Measurements from ENCODE around the gene THEMIS2. TPM values are rescaled to one million over a fixed set of nuclear protein-coding genes. Genes with fewer than 3 reads are reported as not detected.

The THEMIS2 gene
- total RNA-seq (2013; cell fraction: nucleolus; rRNA removed), result 101 and 106 TPM in 2 replicates
- total RNA-seq (2014; rRNA removed) (70.0 and 74.0 TPM in 2 replicates), total RNA-seq (2014; rRNA removed; fragmentation: Illumina TruSeq; extraction: Trizol) (30.6 and 32.5 TPM in 2 replicates), total RNA-seq (2021) (50.5 and 58.7 TPM in 2 replicates), polyA plus RNA-seq (2011; rRNA removed) (65.4 and 114 TPM in 2 replicates), polyA plus RNA-seq (2014; fragmentation: Illumina TruSeq; extraction: Trizol) (28.7 and 33.4 TPM in 2 replicates), polyA plus RNA-seq (2014; fragmentation: Nextera tagmentation; extraction: Ambion mirVana) (10 to 100 TPM in 1 of 2 experiments, 1 to 10 TPM in 1; 9.1 to 12.9 TPM), polyA plus RNA-seq (2014; rRNA removed) (59.5 and 59.7 TPM in 2 replicates), polyA plus RNA-seq (2016; fragmentation: Nextera tagmentation; extraction: Ambion mirVana) (10 to 100 TPM; 37.7 to 38.9 TPM), polyA minus RNA-seq (2011; rRNA and poly(A)+ RNA removed) (85.6 and 142 TPM in 2 replicates), Bru-seq, nascent RNA (percentile 97 among the genes with signal in this experiment), BruChase-seq, experiment 1, labeled RNA remaining after a 6-hour chase (percentile 88 among the genes with signal in this experiment), BruChase-seq, experiment 2, labeled RNA remaining after a 2-hour chase (percentile 94 among the genes with signal in this experiment)
- 36.2 TPM for polyA plus RNA-seq (2011; ENCODE audit: low read depth)
- polyA plus RNA-seq (2011; cell fraction: cytosol; rRNA removed), result 127 and 129 TPM in 2 replicates
- polyA plus RNA-seq (2011; cell fraction: nucleus; rRNA removed), result 250 and 265 TPM in 2 replicates
- 69.2 and 76.2 TPM in 2 replicates for polyA plus RNA-seq (2012)
- 43.2 and 45.7 TPM in 2 replicates for polyA minus RNA-seq (2011; cell fraction: cytosol; rRNA and poly(A)+ RNA removed)
- 68.4 and 93.7 TPM in 2 replicates for polyA minus RNA-seq (2011; cell fraction: nucleus; rRNA and poly(A)+ RNA removed)
- long read RNA-seq, experiment 1, transcript THEMIS2-202 (6 exons, 2,687 nt), result major isoform, 26 of 62 reads
- long read RNA-seq, experiment 1, transcript THEMIS2-204 (4 exons, 1,082 nt), result minor isoform, 5 of 62 reads
- long read RNA-seq, experiment 1, partial matches to known transcripts, result 15 of 62 reads
- long read RNA-seq, experiment 1, other reads (novel, unspliced or antisense), result 13 of 62 reads
- long read RNA-seq, experiment 2, transcript THEMIS2-204 (4 exons, 1,082 nt), result major isoform, 17 of 49 reads
- long read RNA-seq, experiment 2, partial matches to known transcripts, result 20 of 49 reads
- long read RNA-seq, experiment 2, other reads (novel, unspliced or antisense), result 4 of 49 reads

DNA sequence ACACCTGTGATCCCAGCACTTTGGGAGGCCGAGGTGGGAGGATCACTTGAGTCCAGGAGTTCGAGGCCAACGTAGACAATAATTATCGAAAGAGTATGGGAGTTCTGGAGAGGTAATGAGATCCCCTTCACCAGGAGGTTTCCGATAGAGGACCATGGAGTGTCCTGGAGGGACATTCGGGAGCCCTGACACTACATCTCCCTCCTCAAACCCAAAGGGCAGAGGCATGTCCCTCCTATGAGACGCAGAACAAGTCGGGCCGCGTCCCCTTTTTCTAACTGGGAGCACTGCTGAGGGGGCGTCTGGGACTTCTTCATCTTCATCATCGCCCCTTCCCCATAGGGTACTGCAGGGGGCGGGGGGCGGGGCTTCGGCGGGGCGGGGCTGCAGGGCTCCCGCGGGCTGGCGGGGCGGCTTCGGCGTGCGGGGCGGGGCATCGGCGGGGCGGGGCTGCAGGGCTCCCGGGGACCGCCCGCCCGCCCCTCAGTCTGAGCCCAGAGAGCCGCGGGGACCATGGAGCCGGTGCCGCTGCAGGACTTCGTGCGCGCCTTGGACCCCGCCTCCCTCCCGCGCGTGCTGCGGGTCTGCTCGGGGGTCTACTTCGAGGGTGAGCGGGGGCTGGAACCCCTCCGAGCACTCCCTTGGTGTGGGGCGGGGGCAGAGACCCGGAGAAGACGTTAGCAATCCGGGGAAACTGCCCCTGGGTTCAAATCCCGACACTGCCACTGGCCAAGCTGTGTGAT lies at the start of gene THEMIS2:
THEMIS2 (plus strand) TSS at position 486 of the 743 bp plus-strand sequence; CDS start at position 514, 28 bp downstream.
- H3K4me3 ChIP-seq, result peak within 1 kb of the TSS; percentile 90
- H3K9ac ChIP-seq (ENCODE audit: control insufficient read depth, insufficient read depth, low read length), result peak within 1 kb of the TSS; percentile 93
- no peaks in the 10 kb centered on the region for H3K9me3 ChIP-seq (replicated peaks; ENCODE audit: control insufficient read depth, insufficient read depth, low read length)
- intact Hi-C loops (cut with micrococcal nuclease; ENCODE audit: unreplicated experiment) (loop anchor here (10.0 kb wide), 1 partner anchor 373 kb away; no protein-coding TSS in a partner anchor), in situ Hi-C loops (cut with MboI) (no loop called here)
- POLR2A ChIA-PET, result interaction anchor here (0.8 to 6.0 kb wide), 4 partner anchors 12 to 39 kb away, joined by 3 to 63 read pairs (median 16); no protein-coding TSS in a partner anchor
- no peak for DNase-seq (ENCODE audit: low read depth, low spot score)
- no peak for FAIRE-seq
- RAD21 ChIA-PET (ENCODE audit: unreplicated experiment), result interaction anchor here (0.9 to 4.2 kb wide), 3 partner anchors 12 to 337 kb away, joined by 3 to 46 read pairs (median 33); no protein-coding TSS in a partner anchor
- CTCF ChIA-PET, result interaction anchor here (1.2 to 1.6 kb wide), 2 partner anchors 12 to 18 kb away, joined by 3 to 4 read pairs; no protein-coding TSS in a partner anchor
- peaks cover 44% of the 10 kb centered on the region for H3K79me2 ChIP-seq (ENCODE audit: control insufficient read depth, insufficient read depth, low read length)
- peak; percentile 66 for ATAC-seq
- no peaks in the 10 kb centered on the region for H4K20me1 ChIP-seq (ENCODE audit: control insufficient read depth, insufficient read depth)
- H3K36me3 ChIP-seq (ENCODE audit: control insufficient read depth in 2 of 2, insufficient read depth in 2 of 2, low read length in 1 of 2), result peaks cover 2% of the 10 kb centered on the region in 2 experiments; a peak in 2 of 4 replicates
- no TSS peak for BruUV-seq (replicated peaks)
- 11% methylated on average over 34 of the region's 53 CpGs for WGBS (ENCODE audit: insufficient coverage, insufficient replicate concordance, low lambda C conversion rate, missing lambda C conversion rate)
- H3K27ac ChIP-seq (ENCODE audit: control insufficient read depth, insufficient read depth), result peak within 1 kb of the TSS; percentile 93
- peaks cover 44% of the 10 kb centered on the region for H3K4me1 ChIP-seq (ENCODE audit: control insufficient read depth, insufficient read depth, low read length)
- SMC1A ChIA-PET (ENCODE audit: uncharacterized antibody, unreplicated experiment), result interaction anchor here (0.8 to 3.8 kb wide), 2 partner anchors 14 to 19 kb away, joined by 4 to 43 read pairs; no protein-coding TSS in a partner anchor
- peak within 1 kb of the TSS; percentile 97 for H3K4me2 ChIP-seq (ENCODE audit: control insufficient read depth, insufficient read depth)
- H2AFZ ChIP-seq (ENCODE audit: control insufficient read depth, low read depth, low read length), result peak within 1 kb of the TSS; percentile 11
- no peaks in the 10 kb centered on the region for H3K27me3 ChIP-seq (replicated peaks in 1 of 2; ENCODE audit: control insufficient read depth in 2 of 2, insufficient read depth in 2 of 2, low read length in 1 of 2)
- TF ChIP-seq IRF4 (IDR thresholded peaks at IDR 0.05; ENCODE audit: low read depth, low read length) (no peak), HDGF (IDR thresholded peaks at IDR 0.05) (no peak), HDAC2 (IDR thresholded peaks at IDR 0.05) (no peak), CREM (IDR thresholded peaks at IDR 0.05; ENCODE audit: low read depth) (no peak), PAX8 (IDR thresholded peaks at IDR 0.05) (no peak), DPF2 (IDR thresholded peaks at IDR 0.05) (peak; percentile 25; the same call in 1 of the 2 replicates), NRF1 (conservative IDR thresholded peaks at IDR 0.05; ENCODE audit: low read depth, low read length) (no peak), RUNX3 (IDR thresholded peaks at IDR 0.05; ENCODE audit: low read length) (no peak), ESRRA (IDR thresholded peaks at IDR 0.05; ENCODE audit: low read length) (no peak), MAX (IDR thresholded peaks at IDR 0.05; ENCODE audit: low read depth, low read length) (no peak), JUNB (IDR thresholded peaks at IDR 0.05) (no peak)
- TF ChIP-seq, protein P1, sequence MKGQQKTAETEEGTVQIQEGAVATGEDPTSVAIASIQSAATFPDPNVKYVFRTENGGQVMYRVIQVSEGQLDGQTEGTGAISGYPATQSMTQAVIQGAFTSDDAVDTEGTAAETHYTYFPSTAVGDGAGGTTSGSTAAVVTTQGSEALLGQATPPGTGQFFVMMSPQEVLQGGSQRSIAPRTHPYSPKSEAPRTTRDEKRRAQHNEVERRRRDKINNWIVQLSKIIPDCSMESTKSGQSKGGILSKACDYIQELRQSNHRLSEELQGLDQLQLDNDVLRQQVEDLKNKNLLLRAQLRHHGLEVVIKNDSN (IDR thresholded peaks at IDR 0.05; ENCODE audit: borderline replicate concordance, extremely low read length, insufficient read depth, low read depth, low read length), result no peak
- TF ChIP-seq, protein P2, sequence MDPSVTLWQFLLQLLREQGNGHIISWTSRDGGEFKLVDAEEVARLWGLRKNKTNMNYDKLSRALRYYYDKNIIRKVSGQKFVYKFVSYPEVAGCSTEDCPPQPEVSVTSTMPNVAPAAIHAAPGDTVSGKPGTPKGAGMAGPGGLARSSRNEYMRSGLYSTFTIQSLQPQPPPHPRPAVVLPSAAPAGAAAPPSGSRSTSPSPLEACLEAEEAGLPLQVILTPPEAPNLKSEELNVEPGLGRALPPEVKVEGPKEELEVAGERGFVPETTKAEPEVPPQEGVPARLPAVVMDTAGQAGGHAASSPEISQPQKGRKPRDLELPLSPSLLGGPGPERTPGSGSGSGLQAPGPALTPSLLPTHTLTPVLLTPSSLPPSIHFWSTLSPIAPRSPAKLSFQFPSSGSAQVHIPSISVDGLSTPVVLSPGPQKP (IDR thresholded peaks at IDR 0.05; ENCODE audit: low read depth, low read length), result no peak
- TF ChIP-seq, protein P3, sequence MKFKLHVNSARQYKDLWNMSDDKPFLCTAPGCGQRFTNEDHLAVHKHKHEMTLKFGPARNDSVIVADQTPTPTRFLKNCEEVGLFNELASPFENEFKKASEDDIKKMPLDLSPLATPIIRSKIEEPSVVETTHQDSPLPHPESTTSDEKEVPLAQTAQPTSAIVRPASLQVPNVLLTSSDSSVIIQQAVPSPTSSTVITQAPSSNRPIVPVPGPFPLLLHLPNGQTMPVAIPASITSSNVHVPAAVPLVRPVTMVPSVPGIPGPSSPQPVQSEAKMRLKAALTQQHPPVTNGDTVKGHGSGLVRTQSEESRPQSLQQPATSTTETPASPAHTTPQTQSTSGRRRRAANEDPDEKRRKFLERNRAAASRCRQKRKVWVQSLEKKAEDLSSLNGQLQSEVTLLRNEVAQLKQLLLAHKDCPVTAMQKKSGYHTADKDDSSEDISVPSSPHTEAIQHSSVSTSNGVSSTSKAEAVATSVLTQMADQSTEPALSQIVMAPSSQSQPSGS (IDR thresholded peaks at IDR 0.05; ENCODE audit: low read length), result no peak
- TF ChIP-seq, protein P4, sequence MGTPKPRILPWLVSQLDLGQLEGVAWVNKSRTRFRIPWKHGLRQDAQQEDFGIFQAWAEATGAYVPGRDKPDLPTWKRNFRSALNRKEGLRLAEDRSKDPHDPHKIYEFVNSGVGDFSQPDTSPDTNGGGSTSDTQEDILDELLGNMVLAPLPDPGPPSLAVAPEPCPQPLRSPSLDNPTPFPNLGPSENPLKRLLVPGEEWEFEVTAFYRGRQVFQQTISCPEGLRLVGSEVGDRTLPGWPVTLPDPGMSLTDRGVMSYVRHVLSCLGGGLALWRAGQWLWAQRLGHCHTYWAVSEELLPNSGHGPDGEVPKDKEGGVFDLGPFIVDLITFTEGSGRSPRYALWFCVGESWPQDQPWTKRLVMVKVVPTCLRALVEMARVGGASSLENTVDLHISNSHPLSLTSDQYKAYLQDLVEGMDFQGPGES (IDR thresholded peaks at IDR 0.05), result no peak

All from GM12878 (cell line).